Thymus (tissue), 11 donors: ENCODE measurements around the gene SESN1. TPM values are rescaled to one million over a fixed set of nuclear protein-coding genes. Genes with fewer than 3 reads are reported as not detected.

ENCODE experiments used
- DNase-seq, 9 donors: peaks; one replicate each; pipeline ENCODE4 v3.0.0-alpha.2; 2013; ENCODE audit warnings: low spot score in 9 of 9, low read depth in 6 of 9, missing footprints in 1 of 9
- H3K27ac ChIP-seq, 2 donors: one replicate each; pipeline ENCODE4 v1.5.1; 2013; ENCODE audit warnings: control low read depth in 1 of 2, low read depth in 1 of 2, low read length in 1 of 2, mild to moderate bottlenecking in 1 of 2, moderate library complexity in 1 of 2
- H3K27me3 ChIP-seq, 2 donors: one replicate each; pipeline ENCODE4 v1.5.1; 2013; ENCODE audit warnings: low read length in 1 of 2; ENCODE audit not compliant: control insufficient read depth in 2 of 2, insufficient read depth in 1 of 2
- H3K36me3 ChIP-seq, 2 donors: one replicate each; pipeline ENCODE4 v1.5.1; 2013; ENCODE audit warnings: low read length in 1 of 2, mild to moderate bottlenecking in 1 of 2, moderate library complexity in 1 of 2; ENCODE audit not compliant: control insufficient read depth in 2 of 2, insufficient read depth in 2 of 2
- H3K4me1 ChIP-seq, 2 donors: one replicate each; pipeline ENCODE4 v1.5.1; 2013; ENCODE audit warnings: low read length in 2 of 2; ENCODE audit not compliant: control insufficient read depth in 2 of 2, insufficient read depth in 2 of 2
- H3K4me3 ChIP-seq, 2 donors: one replicate each; pipeline ENCODE4 v1.5.1; 2013; ENCODE audit warnings: low read length in 2 of 2, control low read depth in 1 of 2, mild to moderate bottlenecking in 1 of 2
- H3K9me3 ChIP-seq, 2 donors: one replicate each; pipeline ENCODE4 v1.5.1; 2013; ENCODE audit warnings: low read length in 1 of 2, mild to moderate bottlenecking in 1 of 2; ENCODE audit not compliant: control insufficient read depth in 2 of 2, insufficient read depth in 1 of 2
- WGBS: extraction: QIAGEN DNeasy Blood & Tissue Kit; methylation state at CpG from one replicate; pipeline ENCODE4 v1.1.7; 2013; 5-methylcytosine and 5-hydroxymethylcytosine counted together
- polyA plus RNA-seq: library from polyadenylated mRNA; stranded (reverse); fragments of 200-250 nt; gene quantifications from one replicate; pipeline ENCODE4 v1.2.3, GENCODE V29; 2013
- total RNA-seq: library from RNA; stranded (reverse); fragments of 120-200 nt; gene quantifications from one replicate; pipeline ENCODE4 v1.2.4, GENCODE V29; 2013
- donor health status: healthy.

SESN1 gene
- total and polyA plus RNA-seq, 2 donors, result 19.1 to 76.9 TPM

DNA sequence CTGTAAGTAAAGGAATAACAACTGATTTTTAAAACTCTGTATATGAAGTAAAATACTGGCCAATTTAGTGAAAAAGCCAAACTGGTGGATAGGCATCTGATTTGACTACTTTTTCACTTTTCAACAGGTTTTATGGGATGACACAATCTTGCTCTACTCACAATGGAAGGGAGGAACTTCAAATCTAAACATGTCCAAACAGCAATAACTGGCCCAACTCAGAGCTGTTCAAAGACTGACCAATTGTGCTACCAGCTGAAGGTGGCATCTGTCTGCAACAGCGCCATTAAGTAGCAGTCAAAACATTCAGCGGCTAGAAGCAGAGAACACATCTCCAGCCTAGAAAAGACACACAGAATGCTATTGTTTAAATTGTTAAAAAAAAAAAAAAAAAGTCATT is 44.6 kb downstream of the SESN1 start:
- 100% methylated on average over 2 of the region's 2 CpGs for WGBS
- H3K9me3 ChIP-seq, result no peaks in the 10 kb centered on the region
- H3K36me3 ChIP-seq, result peaks cover 0 to 2% of the 10 kb centered on the region in 2 donors
- DNase-seq, result no peak
- no peaks in the 10 kb centered on the region for H3K27me3 ChIP-seq
- no peak overlapping the region for H3K4me3 ChIP-seq
- H3K27ac ChIP-seq, result no peak overlapping the region
- no peaks in the 10 kb centered on the region for H3K4me1 ChIP-seq

- no peaks in the 10 kb centered on the region for H3K4me1 ChIP-seq
- no peaks in the 10 kb centered on the region for H3K27me3 ChIP-seq
- H3K36me3 ChIP-seq, result peaks cover 0 to 2% of the 10 kb centered on the region in 2 donors
- DNase-seq, result no peak
- 98% methylated on average over 3 of the region's 3 CpGs for WGBS
- H3K27ac ChIP-seq, result no peak overlapping the region
- no peak overlapping the region for H3K4me3 ChIP-seq
- H3K9me3 ChIP-seq, result no peaks in the 10 kb centered on the region
These were observed 45.8 kb downstream of the SESN1 start for GRCh38 chr6:109048670-109049415.

GRCh38 chr6:109048176-109048575 is 46.5 kb downstream of the SESN1 start:
- 18% methylated on average over 1 of the region's 1 CpG for WGBS
- Histone ChIP-seq H3K27ac (no peak overlapping the region), H3K4me1 (no peaks in the 10 kb centered on the region), H3K9me3 (no peaks in the 10 kb centered on the region), H3K36me3 (peaks cover 0 to 2% of the 10 kb centered on the region in 2 donors), H3K27me3 (no peaks in the 10 kb centered on the region), H3K4me3 (no peak overlapping the region)
- no peak for DNase-seq

DNA sequence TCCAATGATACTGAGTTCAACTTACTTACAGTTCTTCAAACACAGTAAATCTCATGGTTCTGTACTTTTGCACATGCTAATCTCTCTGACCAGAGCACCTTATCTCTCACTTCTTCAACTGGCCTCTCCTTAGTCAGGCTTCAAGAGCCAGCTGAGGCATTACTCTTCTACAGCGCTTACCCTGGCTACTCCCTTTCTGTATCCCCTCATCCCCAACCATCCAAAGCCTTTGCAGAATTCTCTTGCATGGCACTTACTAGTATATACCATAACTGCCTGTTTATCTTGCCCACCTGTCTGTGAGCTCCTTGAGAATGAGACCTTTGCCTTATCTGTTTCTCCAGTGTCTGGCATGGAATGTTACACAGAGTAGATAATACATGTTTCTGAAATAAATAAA is 49.2 kb downstream of the SESN1 start:
- DNase-seq, result no peak
- Histone ChIP-seq H3K27ac (no peak overlapping the region), H3K4me3 (no peak overlapping the region), H3K36me3 (peaks cover 0 to 2% of the 10 kb centered on the region in 2 donors), H3K9me3 (no peaks in the 10 kb centered on the region), H3K4me1 (no peaks in the 10 kb centered on the region), H3K27me3 (no peaks in the 10 kb centered on the region)
- WGBS, result 100% methylated on average over 1 of the region's 1 CpG

DNA sequence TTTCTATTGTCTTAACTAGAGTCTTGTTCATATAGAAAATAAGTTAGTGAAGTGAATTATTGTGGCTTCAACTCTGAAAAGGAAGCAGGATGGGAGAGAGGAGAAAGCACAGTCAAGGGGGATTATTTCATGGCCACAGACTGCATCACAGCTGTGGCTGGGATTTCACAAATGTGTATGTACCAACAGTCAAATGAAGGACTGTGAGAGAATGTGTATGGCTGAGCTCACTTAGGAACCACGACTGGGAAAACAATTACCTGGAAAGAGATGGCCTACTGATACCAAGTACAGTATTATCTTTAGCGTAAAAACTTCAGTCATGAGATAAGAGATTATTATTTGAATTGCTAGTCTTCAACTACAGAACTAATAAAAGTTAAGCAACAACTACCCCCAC is 54.9 kb downstream of the SESN1 start:
- H3K9me3 ChIP-seq, result no peaks in the 10 kb centered on the region
- no peak overlapping the region for H3K27ac ChIP-seq
- H3K4me1 ChIP-seq, result peaks cover 0 to 5% of the 10 kb centered on the region in 2 donors
- no peaks in the 10 kb centered on the region for H3K36me3 ChIP-seq
- no peaks in the 10 kb centered on the region for H3K27me3 ChIP-seq
- DNase-seq, result no peak
- 90% methylated on average over 2 of the region's 2 CpGs for WGBS
- H3K4me3 ChIP-seq, result no peak overlapping the region

DNA sequence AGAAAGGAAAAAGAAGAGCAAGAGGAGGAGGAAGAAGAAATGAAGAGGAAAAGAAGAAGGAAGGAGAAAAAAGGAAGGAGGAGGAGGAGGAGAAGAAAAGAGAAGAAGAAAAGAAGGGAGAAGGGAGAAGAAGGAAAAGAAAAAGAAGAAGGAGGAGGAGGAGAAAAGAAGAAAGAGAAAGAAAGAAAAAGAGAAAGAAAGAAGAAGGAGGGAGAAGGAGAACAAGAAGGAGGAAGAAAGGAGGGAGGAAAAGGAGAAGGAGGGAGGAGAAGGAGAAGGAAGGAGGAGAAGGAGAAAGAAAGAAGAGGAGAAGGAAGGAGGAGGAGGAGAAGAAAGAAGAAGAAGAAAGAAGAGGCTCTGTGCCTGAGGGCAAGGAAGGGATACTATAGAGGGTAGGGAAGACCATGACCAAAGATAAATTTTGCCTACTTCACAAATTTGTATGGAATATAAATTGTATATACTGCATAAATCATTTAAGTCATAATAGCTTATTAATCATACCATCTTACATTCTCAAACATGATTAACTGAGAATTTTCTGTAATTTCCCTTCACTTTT is 55.7 kb downstream of the SESN1 start:
- DNase-seq, result no peak
- Histone ChIP-seq H3K4me3 (no peak overlapping the region), H3K9me3 (no peaks in the 10 kb centered on the region), H3K27ac (no peak overlapping the region), H3K27me3 (no peaks in the 10 kb centered on the region), H3K4me1 (peaks cover 0 to 5% of the 10 kb centered on the region in 2 donors), H3K36me3 (no peaks in the 10 kb centered on the region)

GRCh38 chr6:109036574-109037294 is 57.9 kb downstream of the SESN1 start:
- Histone ChIP-seq H3K27ac (no peak overlapping the region), H3K9me3 (no peaks in the 10 kb centered on the region), H3K27me3 (no peaks in the 10 kb centered on the region), H3K36me3 (no peaks in the 10 kb centered on the region), H3K4me1 (peaks cover 0 to 5% of the 10 kb centered on the region in 2 donors), H3K4me3 (no peak overlapping the region)
- DNase-seq, result peak in 1 of 9 donors; percentile 47
- WGBS, result 76% methylated on average over 5 of the region's 5 CpGs

GRCh38 chr6:109034526-109034925 is 60.1 kb downstream of the SESN1 start:
- no peak for DNase-seq
- Histone ChIP-seq H3K4me3 (no peak overlapping the region), H3K4me1 (peaks cover 0 to 5% of the 10 kb centered on the region in 2 donors), H3K27ac (no peak overlapping the region), H3K9me3 (no peaks in the 10 kb centered on the region), H3K27me3 (no peaks in the 10 kb centered on the region), H3K36me3 (no peaks in the 10 kb centered on the region)
- 96% methylated on average over 1 of the region's 1 CpG for WGBS

- Histone ChIP-seq H3K36me3 (no peaks in the 10 kb centered on the region), H3K9me3 (no peaks in the 10 kb centered on the region), H3K4me1 (peaks cover 0 to 5% of the 10 kb centered on the region in 2 donors), H3K27ac (no peak overlapping the region), H3K27me3 (no peaks in the 10 kb centered on the region), H3K4me3 (no peak overlapping the region)
- 98% methylated on average over 2 of the region's 2 CpGs for WGBS
- DNase-seq, result no peak
These were observed 61.0 kb downstream of the SESN1 start for GRCh38 chr6:109033655-109034054.
